Activated naive CD4-positive, alpha-beta T cell treated with anti-CD3 and anti-CD28 coated beads for 36 hours (primary cell): ENCODE data around the gene IGFBPL1. TPM values are rescaled to one million over a fixed set of nuclear protein-coding genes. Genes with fewer than 3 reads are reported as not detected.
A peak's percentile ranks its signal among the peaks of the same experiment; 100 is the strongest.
"Not testable (repeated sequence)": the region's sequence is repeated elsewhere in the genome, so short reads cannot be mapped to it uniquely, and the experiment has no call there.

ENCODE experiments used
- CTCF ChIA-PET: fragments of 350-600 bp; sonication (Branson Sonifier 250); formaldehyde crosslinking; loops from one replicate; lab custom pipeline; 2021; ENCODE audit warnings: antibody characterized with exemption; lab: Charles Lee
- DNase-seq: peaks from one replicate; pipeline ENCODE4 v3.0.0-alpha.2; 2020
- H3K27ac Mint-ChIP-seq: one replicate; pipeline ENCODE4 v1.8.0; 2021; ENCODE audit warnings: mild to moderate bottlenecking, mixed read lengths
- H3K27me3 Mint-ChIP-seq: one replicate; pipeline ENCODE4 v1.8.0; 2021; ENCODE audit warnings: low read depth, mixed read lengths
- H3K36me3 Mint-ChIP-seq: one replicate; pipeline ENCODE4 v1.8.0; 2021; ENCODE audit warnings: low read depth, mixed read lengths
- H3K4me1 Mint-ChIP-seq: one replicate; pipeline ENCODE4 v1.8.0; 2021; ENCODE audit warnings: low read depth, mixed read lengths
- H3K4me3 Mint-ChIP-seq: one replicate; pipeline ENCODE4 v1.8.0; 2021; ENCODE audit warnings: mild to moderate bottlenecking, moderate library complexity, mixed read lengths
- H3K9me3 Mint-ChIP-seq: one replicate; pipeline ENCODE4 v1.8.0; 2021; ENCODE audit warnings: mixed read lengths
- intact Hi-C: fragments of 100-400 bp; cut with micrococcal nuclease; formaldehyde crosslinking; loops from one replicate; pipeline ENCODE4 v1.15.1; 2023
- total RNA-seq, 2 experiments: library from RNA; stranded (reverse); gene quantifications; one replicate each; pipeline ENCODE4 v1.2.3, GENCODE V29; 2021

Gene IGFBPL1
- total RNA-seq, 2 experiments from 2014 or later = 0.20 to 0.26 TPM

DNA sequence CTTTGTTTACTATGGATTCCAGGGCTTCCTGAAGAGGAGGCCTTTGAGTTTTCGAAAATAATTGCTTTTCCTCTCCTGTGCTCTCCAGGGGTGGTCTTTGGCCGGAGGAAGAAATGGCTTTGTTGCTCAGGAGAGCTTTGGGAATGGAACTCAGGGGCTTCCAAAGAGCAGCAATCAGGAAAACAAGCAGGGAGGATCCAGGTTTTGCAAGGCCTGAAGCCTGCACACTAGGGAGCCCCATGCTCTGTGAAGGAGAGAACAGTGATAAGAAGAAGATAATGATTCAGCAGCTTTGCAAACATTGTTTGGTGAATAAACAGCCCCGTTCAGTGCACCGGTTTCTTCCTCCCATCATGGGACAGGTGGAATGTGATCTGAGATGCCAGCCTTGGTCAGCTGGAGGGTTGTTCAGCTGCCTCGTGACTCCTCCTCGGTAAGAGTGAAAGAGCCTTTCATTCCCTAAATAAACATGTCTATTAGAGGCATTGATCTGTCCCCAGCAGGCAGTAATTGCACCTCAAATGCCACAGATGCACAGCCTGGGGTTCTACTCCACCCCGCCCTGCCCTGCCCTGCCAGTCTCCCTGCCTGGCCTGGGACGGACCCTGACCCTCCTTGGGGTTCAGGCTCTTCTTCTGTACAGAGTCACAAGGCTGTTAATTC lies 43.3 kb downstream of the IGFBPL1 start:
- H3K27me3 Mint-ChIP-seq = peaks cover 2% of the 10 kb centered on the region
- intact Hi-C loops = no loop called here
- H3K4me1 Mint-ChIP-seq = no peaks in the 10 kb centered on the region
- H3K4me3 Mint-ChIP-seq = no peak overlapping the region
- peaks cover 2% of the 10 kb centered on the region for H3K9me3 Mint-ChIP-seq
- H3K36me3 Mint-ChIP-seq = no peaks in the 10 kb centered on the region
- CTCF ChIA-PET = no interaction called here
- DNase-seq = no peak
- no peak overlapping the region for H3K27ac Mint-ChIP-seq

DNA sequence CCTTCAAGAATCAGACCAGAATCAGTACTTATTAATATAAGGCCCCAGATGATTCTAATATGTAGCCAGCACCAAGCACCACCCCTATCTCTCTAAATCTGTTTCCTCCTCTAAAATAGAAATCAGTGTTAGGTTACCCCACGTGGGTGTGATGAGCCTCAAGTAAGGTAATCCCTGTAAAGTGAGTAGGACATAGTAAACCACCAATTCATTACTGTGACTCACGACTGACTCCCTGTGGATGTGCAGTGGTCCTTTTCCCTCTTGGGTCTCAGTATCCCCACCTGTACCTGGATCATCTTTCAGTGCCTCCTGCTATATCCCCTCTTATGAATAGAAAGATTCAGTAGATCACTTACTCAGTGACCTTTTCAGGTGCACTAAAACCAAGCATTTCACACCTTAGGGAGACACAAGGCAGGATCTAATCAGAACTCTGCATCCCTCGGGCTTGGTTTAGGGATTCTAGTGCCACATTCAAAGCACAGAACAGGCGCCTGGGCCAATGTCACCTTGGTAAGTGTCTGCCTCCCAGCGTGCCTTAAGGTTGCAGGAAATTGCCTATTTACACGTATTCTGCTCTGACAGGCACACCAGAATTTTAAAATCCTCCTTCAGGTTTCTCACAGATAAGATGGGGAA lies 43.9 kb downstream of the IGFBPL1 start:
- H3K4me1 Mint-ChIP-seq = no peaks in the 10 kb centered on the region
- peaks cover 2% of the 10 kb centered on the region for H3K9me3 Mint-ChIP-seq
- H3K27me3 Mint-ChIP-seq = peaks cover 2% of the 10 kb centered on the region
- DNase-seq = no peak
- H3K27ac Mint-ChIP-seq = no peak overlapping the region
- no peaks in the 10 kb centered on the region for H3K36me3 Mint-ChIP-seq
- intact Hi-C loops = no loop called here
- CTCF ChIA-PET = no interaction called here
- H3K4me3 Mint-ChIP-seq = no peak overlapping the region

DNA sequence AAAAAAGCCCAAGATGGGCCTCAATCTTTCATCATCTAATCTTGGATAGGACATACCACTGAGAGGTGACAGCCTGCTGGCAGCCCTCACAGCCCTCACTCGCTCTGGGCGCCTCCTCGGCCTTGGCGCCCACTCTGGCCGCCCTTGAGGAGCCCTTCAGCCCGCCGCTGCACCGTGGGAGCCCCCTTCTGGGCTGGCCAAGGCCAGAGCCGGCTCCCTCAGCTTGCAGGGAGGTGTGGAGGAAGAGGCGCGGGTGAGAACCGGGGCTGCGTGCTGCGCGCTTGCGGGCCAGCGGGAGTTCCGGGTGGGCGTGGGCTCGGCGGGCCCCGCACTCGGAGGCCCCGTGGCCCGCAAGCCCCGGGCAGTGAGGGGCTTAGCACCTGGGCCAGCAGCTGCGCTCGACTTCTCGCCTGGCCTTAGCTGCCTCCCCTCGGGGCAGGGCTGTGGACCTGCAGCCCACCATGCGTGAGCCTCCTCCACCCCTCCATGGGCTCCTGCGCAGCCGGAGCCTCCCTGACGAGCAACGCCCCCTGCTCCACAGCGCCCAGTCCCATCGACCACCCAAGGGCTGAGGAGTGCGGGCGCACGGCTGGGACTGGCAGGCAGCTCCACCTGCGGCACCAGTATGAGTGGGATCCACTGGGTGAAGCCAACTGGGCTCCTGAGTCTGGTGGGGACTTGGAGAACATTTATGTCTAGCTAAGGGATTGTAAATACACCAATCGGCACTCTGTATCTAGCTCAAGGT lies 46.7 kb downstream of the IGFBPL1 start:
- H3K27ac Mint-ChIP-seq, H3K27me3 Mint-ChIP-seq, H3K9me3 Mint-ChIP-seq, H3K4me3 Mint-ChIP-seq, intact Hi-C loops, CTCF ChIA-PET, H3K36me3 Mint-ChIP-seq, H3K4me1 Mint-ChIP-seq, DNase-seq: not testable (repeated sequence)

DNA sequence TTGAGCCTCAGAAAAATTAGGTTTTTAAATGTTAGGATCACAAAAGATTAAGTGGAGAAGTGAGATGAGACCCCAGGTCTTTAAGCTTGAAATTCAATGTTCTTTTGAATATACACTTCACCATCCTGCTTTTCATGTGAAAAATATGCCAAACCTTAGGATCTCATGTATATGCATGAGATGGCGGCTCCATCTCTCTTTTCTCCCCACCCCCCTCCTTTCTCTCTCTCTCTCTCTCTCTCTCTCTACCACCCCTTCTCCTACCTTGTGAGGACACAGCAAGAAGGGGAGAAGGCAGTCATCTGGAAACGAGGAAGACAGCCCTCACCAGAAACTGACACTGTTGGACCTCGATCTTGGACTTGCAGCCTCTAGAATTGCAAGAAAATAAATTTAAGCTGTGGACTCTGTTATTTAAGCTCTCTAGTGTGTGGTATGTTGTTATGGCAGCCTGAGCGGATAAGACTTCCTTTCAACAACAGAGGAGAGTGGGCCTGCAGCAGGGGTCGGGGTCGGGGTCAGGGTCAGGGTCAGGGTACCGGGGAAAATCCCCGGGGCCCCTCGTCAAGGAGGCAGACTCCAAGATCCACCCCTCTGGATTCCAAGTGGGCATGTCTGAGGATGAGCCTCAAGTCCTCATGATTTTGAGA lies 48.1 kb downstream of the IGFBPL1 start:
- no peaks in the 10 kb centered on the region for H3K9me3 Mint-ChIP-seq
- no peak overlapping the region for H3K4me3 Mint-ChIP-seq
- no peaks in the 10 kb centered on the region for H3K4me1 Mint-ChIP-seq
- H3K27ac Mint-ChIP-seq = no peak overlapping the region
- H3K27me3 Mint-ChIP-seq = no peaks in the 10 kb centered on the region
- CTCF ChIA-PET = no interaction called here
- H3K36me3 Mint-ChIP-seq = no peaks in the 10 kb centered on the region
- no peak for DNase-seq
- intact Hi-C loops = no loop called here

DNA sequence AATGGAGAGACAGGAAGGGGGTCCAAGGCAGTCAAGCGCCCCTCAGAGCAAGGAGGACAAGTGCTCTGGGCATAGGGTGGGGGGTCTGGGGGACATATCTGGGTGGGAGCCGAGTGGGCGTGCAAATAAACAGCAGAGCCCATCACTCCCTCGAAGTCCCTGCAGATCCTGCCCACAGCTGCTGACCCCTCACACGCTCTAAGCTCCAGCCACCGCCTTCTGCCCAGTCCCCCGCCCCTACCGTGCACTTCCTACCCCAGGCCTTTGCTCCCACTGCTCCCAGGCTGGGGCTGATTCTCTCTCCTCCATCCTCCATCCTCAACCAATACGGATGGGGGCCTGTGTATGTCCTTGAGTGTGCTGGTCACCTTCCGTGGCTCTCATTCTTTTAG lies 48.7 kb downstream of the IGFBPL1 start:
- H3K36me3 Mint-ChIP-seq = no peaks in the 10 kb centered on the region

DNA sequence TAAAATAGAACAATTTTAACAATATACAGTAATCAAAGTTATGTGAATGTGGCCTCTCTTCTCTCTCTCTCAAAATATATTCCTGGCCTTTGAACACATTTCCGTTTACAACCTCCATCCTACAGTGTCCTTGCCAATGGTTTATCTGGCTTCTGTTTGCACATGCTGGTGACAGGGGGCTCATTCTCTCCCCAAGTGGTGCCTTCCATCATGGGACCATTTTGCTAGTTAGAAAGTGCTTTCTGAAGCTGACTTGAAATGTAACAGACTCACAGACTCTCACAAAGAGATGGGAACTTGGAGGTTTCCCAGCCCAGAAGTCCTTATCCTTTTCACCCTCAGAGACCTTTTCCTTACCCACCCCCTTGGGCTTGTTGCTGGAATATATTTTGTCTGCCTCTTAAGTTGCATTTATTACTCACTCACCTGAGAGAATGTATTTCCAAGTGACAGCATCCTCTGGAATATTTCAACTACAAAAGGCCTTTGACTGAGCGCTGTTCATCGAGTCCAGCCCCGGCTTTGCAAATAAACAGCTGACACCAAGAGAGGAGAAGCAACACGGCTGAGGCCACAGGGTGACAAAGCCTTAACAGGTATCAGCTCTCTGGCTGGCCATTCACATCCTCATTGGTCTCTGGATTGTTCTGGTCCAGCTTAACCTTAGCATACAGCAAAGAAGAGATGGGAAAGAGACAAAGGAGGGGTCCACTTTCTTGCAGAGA lies 49.2 kb downstream of the IGFBPL1 start:
- intact Hi-C loops = no loop called here
- no peak overlapping the region for H3K27ac Mint-ChIP-seq

More for the DNA sequence above, 48.7 kb downstream of the IGFBPL1 start:
- Mint-ChIP-seq H3K9me3 (no peaks in the 10 kb centered on the region), H3K4me1 (no peaks in the 10 kb centered on the region), H3K4me3 (no peak overlapping the region), H3K27ac (no peak overlapping the region), H3K27me3 (no peaks in the 10 kb centered on the region)
- intact Hi-C loops = no loop called here
- no peak for DNase-seq
- CTCF ChIA-PET = no interaction called here

DNA sequence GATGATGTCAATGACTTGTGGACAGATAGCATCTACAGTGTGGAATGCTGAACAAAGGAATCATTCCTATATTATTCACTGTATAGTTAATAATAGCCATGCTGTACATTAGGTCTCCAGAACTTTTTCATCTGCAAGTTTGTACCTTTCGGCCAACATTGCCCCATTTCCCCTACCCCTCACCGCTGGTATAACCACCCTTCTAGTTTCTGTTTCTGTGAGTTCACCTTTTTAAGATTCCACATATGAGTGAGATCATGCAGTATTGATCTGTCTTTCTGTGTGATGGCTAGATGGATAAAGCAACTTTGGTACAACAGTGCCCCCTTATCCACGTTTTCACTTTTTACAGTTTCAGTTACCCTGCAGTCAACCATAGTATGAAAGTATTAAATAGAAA lies 50.6 kb downstream of the IGFBPL1 start:
- DNase-seq = no peak
- no peaks in the 10 kb centered on the region for H3K36me3 Mint-ChIP-seq
- CTCF ChIA-PET = no interaction called here

More for the DNA sequence above, 49.2 kb downstream of the IGFBPL1 start:
- CTCF ChIA-PET = interaction anchor here (0.6 kb wide), 1 partner anchor 330 kb away, joined by 3 read pairs; no protein-coding TSS in a partner anchor
- Mint-ChIP-seq H3K36me3 (no peaks in the 10 kb centered on the region), H3K4me1 (no peaks in the 10 kb centered on the region), H3K4me3 (no peak overlapping the region), H3K27me3 (no peaks in the 10 kb centered on the region), H3K9me3 (no peaks in the 10 kb centered on the region)
- no peak for DNase-seq

DNA sequence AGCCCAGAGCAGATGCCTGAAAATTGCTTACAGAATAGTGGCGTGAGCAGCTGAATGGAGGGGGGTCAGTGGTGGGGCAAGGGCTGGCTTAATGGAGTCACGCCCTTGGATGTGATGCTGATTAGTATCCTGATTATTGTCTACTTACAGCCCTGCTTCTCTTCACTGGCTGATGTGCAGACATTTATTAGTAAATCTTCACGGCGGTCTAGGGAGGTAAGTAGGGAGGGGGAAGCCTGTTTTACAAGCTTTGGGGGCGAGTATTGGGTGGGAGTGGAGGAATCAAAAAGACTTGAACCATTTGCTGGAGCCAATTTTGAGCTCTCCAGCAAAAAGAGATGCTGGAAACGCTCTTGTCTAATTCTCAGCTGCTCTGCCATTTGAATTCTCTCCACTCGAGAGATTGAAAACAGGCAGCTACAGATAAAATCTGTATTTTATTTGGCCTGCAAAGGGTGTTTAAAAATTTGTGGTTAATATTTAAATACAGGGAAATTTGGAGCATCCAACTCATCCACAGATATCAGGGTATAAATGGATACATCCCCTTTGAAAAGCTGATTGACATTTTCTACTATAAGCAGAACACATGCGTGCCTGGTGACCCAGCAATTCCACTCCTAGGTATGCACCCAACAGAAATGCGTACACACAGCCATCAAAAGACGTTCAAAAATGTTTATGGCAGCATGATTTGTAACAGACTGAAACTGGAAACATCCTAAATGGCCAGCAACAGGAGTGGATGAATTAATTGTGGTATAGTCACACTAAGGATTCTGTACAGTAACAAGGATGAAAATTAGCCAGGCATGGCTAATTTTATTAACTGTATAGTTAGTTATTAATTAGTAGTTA lies 51.3 kb downstream of the IGFBPL1 start:
- Mint-ChIP-seq H3K27ac (no peak overlapping the region), H3K4me1 (no peaks in the 10 kb centered on the region), H3K27me3 (no peaks in the 10 kb centered on the region), H3K36me3 (no peaks in the 10 kb centered on the region), H3K9me3 (no peaks in the 10 kb centered on the region), H3K4me3 (no peak overlapping the region)
- CTCF ChIA-PET = interaction anchor here (1.1 to 2.2 kb wide), 2 partner anchors 39 to 459 kb away, joined by 3 to 6 read pairs; no protein-coding TSS in a partner anchor
- intact Hi-C loops = no loop called here
- DNase-seq = no peak

More for the DNA sequence above, 50.6 kb downstream of the IGFBPL1 start:
- intact Hi-C loops = no loop called here
- H3K4me1 Mint-ChIP-seq = no peaks in the 10 kb centered on the region
- H3K9me3 Mint-ChIP-seq = no peaks in the 10 kb centered on the region
- H3K4me3 Mint-ChIP-seq = no peak overlapping the region
- H3K27ac Mint-ChIP-seq = no peak overlapping the region
- H3K27me3 Mint-ChIP-seq = no peaks in the 10 kb centered on the region

DNA sequence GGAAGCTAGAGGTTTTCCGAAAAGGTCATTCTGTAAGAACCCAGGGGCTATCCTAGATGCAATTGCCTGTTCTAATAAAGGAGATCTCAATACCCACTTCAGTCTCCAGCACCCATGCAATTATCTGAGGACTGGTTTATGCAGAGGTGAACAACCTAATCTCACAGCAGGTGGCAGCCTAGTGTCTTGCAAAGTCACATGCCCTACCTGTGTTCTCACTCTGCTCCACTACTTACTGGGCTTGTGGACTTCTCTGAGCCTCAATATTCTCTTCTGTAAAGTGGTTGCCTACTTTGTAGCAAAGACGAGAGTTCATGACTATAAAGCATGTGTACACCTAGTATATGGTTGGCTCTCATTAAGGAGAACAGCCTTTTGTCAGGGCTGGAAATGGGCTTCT lies 52.8 kb downstream of the IGFBPL1 start:
- no peaks in the 10 kb centered on the region for H3K9me3 Mint-ChIP-seq
- no peak overlapping the region for H3K27ac Mint-ChIP-seq
- intact Hi-C loops = loop anchor here (1.0 kb wide), 2 partner anchors 29 to 62 kb away; no protein-coding TSS in a partner anchor
- no peaks in the 10 kb centered on the region for H3K36me3 Mint-ChIP-seq
- CTCF ChIA-PET = interaction anchor here (2.2 kb wide), 1 partner anchor 458 kb away, joined by 6 read pairs; no protein-coding TSS in a partner anchor
- H3K27me3 Mint-ChIP-seq = no peaks in the 10 kb centered on the region
- DNase-seq = peak; percentile 50
- H3K4me1 Mint-ChIP-seq = no peaks in the 10 kb centered on the region
- H3K4me3 Mint-ChIP-seq = no peak overlapping the region

DNA sequence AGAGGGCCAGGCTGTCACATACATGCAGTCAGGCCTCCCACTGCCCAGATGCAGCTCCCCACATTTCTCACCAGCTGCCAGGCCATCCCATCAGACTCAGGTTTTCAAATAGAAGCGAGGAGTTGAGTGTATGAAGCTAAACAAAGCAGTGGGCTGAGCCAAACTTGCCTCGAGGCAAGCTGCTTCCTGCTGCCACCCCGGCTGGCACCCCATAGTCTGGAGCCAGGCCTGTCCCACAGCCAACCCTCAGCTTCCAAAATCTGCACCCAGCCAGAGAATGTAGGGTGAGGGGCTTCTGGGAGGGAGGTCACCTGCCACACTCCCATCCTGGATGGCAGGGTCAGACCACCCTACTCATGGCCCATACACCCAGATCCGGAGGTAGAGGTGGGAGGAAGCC lies 54.1 kb downstream of the IGFBPL1 start:
- H3K27me3 Mint-ChIP-seq = no peaks in the 10 kb centered on the region
- CTCF ChIA-PET = interaction anchor here (0.6 to 1.2 kb wide), 3 partner anchors 23 to 456 kb away, joined by 3 to 4 read pairs (median 4); no protein-coding TSS in a partner anchor
- no peaks in the 10 kb centered on the region for H3K4me1 Mint-ChIP-seq
- no peaks in the 10 kb centered on the region for H3K9me3 Mint-ChIP-seq
- no peaks in the 10 kb centered on the region for H3K36me3 Mint-ChIP-seq
- H3K27ac Mint-ChIP-seq = no peak overlapping the region
- no peak overlapping the region for H3K4me3 Mint-ChIP-seq
- DNase-seq = no peak
- intact Hi-C loops = no loop called here

DNA sequence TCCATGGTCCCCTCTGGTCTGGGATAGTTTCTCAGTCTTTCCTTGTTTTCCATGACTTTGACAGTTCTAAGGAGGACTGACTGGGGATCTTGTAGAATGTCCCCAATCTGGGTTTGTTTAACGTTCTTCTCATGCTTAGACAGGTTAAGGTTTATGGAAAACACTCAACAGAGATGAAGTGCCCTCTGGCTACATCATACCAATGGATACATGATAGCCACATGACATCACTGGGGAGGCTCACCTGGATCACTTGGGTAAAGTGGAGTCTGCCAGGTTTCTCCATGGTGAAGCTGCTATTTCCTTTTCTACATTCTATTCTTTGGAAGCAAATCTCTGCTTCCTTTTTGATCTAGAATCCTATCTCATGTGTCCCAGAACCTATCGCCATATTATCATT lies 55.5 kb downstream of the IGFBPL1 start:
- CTCF ChIA-PET = no interaction called here
- no peak for DNase-seq
- Mint-ChIP-seq H3K4me1 (no peaks in the 10 kb centered on the region), H3K4me3 (no peak overlapping the region), H3K27ac (no peak overlapping the region), H3K9me3 (no peaks in the 10 kb centered on the region), H3K27me3 (peaks cover 2% of the 10 kb centered on the region), H3K36me3 (no peaks in the 10 kb centered on the region)
- intact Hi-C loops = no loop called here
